ENCODE data around the gene FHOD3.

GRCh38 chr18:36328916-36329315, 31.4 kb downstream of the FHOD3 start:
- no peak for TF ChIP-seq POLR2A (IDR thresholded peaks at IDR 0.05; ENCODE audit: low read depth, low read length)
- TF ChIP-seq TAF1 (IDR thresholded peaks at IDR 0.05; ENCODE audit: borderline replicate concordance, low read depth, low read length): no peak
- TF ChIP-seq POLR2AphosphoS5 (IDR thresholded peaks at IDR 0.05; ENCODE audit: low read depth, low read length): no peak

Measured in GM12892 (cell line).